ENCODE results near the gene PCID2.
"Not testable (repeated sequence)": the region's sequence is repeated elsewhere in the genome, so short reads cannot be mapped to it uniquely, and the experiment has no call there.

Gene PCID2

GRCh38 chr13:113208421-113209335 is at the start of gene PCID2:
Gene PCID2 (minus strand): TSS chr13:113208669. CDS start chr13:113208634, 35 bp downstream.
- DNase-seq = peak; percentile 85

- not testable (repeated sequence) for DNase-seq
Measured at GRCh38 chr13:113257908-113258307, 49.4 kb upstream of the PCID2 start.

DNA sequence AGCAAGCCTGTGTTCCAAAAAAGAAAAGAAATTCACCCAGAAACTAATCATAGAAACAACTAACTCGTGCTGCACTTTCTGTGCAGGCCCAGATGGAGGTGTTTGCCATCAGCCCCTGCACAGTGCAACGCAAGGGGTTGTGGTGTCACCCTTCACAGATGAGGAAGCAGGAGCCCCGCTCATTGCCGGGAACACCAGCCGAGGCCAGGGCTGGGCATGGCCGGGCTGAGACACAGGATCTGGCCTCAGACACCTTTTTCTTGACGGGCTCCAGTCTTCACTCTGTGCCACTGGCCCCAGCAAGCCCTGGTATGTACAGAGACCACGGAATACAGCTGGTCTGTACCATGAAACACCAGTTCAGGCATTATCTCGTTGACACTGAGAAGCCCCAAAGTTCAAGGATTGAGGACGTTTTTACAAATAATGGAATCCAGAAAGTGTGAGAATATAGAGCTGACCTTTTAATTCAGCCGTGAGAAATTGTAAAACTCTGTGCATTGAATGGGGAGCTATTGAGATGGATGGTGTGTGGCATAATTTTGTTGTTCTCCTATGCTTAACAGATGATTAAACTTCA is 44.1 kb upstream of the PCID2 start:
- no peak for DNase-seq

DNA sequence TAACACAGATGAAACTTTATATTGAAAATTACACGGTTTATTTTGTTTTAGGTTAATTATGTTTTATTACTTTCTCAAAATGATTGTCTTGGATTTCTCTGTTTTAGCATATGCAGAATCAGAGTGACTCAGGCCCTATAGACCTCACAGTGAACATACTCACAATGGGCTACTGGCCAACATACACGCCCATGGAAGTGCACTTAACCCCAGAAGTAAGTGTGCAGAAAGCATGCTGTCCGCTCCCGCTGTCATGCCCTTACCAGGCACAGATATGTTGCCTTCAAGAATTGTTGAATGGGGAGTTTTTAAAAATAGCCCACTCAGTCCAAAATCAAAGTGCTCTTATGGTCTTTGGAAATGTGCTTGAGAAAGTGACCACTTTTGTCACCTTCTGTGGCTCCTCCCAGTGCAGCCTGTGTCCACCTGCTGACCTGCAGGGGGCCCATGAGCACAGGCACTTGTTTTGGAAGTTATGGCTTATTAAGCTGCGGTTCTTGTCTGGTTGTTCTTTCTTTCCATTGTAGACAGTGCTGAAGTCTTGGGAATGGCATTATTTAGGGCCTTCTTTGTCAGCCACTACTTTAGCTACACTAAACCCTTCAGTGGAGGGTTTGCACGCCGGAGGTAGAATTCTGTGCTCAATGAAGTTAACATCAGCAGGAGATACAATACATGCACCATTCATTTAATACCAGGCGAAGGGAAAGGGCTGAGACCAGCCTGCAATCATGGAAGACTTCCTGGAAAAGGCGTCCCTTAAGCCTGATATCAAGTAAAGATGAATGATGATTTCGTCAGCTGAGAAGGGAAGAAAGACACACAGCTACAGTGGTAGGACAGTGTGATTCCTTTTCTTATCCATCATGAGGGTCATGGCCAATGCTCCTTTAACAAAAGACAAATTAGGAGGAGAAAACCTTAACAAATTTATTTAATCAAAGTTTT is 37.7 kb upstream of the PCID2 start:
- DNase-seq = no peak

DNA sequence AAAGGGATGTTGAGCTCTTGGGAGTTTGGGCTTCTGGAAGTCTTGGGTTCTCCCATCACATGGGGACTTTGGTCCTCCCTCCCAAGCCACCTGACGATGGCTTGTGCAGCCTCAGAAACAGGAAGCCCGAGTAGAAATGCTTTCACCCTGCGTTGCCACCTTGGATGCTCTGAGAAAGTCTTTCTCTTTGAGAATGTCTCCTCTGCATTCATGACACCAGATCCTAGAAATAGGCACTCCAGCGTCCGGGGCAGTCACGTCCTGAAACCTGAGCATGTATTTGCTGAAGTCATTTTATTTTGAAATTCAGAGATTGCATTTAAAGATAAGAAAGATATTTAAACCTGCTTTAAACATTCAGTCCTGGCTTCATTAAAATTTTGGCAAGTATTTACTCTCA is 35.4 kb upstream of the PCID2 start:
- no peak for DNase-seq

GRCh38 chr13:113241623-113242022 is 33.2 kb upstream of the PCID2 start:
- not testable (repeated sequence) for DNase-seq

DNA sequence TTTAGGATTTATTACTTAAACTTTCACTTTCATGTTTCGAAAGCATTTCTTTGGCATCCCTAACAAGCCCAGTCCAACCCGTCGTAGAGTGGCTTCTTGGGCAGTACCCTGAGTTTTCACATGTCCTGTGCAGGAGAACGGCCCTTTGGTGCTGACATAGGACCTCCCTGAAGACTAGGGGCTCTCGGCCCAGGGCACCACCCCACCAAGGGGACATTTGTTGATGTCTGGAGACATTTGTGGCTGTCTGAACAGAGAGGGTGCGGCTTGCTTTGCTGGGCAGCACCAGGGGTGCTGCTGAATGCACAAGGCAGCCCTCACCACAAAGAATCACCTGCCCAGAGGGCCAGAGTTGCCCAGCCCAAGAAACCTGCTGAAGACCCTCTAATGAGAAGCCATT is 31.5 kb upstream of the PCID2 start:
- no peak for DNase-seq

DNA sequence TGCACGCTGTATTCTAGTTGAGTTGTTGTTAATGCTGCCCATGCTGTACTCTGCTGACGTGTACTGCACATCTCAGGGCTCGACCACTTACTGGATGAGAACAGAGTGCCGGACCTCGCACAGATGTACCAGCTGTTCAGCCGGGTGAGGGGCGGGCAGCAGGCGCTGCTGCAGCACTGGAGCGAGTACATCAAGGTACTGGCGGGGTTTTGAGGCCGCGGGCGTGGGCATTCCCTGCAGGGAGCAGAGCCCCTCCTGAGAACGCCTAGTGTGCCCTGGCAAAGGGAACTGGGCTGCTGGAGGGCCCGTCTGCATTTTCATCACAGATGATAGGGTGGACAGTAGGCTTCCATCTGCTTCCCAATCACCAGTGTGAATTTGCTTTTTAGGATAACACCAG is 30.9 kb upstream of the PCID2 start:
- DNase-seq = no peak

DNA sequence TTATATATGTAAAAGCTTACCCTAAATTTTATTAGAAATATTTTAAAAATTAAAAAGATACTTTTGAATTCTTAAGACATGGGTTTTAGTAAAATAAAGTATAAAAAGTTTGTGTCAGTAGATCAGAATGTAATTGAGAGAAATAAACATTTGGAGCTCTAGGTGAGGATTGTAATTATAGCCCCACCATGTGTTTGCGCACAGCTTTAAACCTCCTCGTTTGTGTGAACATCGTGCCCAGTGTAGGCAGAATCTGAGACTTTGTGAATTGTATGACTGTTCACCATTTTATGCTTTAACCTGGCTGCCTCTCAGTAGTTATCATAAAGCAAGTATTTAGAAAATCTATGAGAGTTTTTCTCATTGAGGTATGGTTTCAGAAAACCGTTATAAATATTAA is 30.1 kb upstream of the PCID2 start:
- no peak for DNase-seq

DNA sequence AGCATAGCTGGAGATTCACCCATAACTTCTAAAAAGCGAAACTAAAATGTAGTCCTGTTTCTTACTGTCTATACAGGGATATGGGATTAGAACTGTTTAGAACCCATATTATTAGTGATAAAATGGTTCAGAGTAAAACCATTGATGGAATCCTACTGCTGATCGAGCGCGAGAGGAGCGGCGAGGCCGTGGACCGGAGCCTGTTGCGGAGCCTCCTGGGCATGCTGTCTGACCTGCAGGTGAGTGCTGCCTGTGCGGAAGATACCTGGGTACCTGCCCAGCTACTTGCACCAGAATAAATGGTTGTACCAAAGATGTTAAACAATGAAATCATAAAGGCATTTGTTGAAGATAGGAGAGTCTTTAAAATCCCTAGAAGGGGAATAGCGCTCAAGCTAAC is 24.6 kb upstream of the PCID2 start:
- no peak for DNase-seq

GRCh38 chr13:113232208-113233003 is 23.9 kb upstream of the PCID2 start:
- no peak for DNase-seq

GRCh38 chr13:113231306-113232207 is 23.1 kb upstream of the PCID2 start:
- peak; percentile 37 to 43 for DNase-seq

DNA sequence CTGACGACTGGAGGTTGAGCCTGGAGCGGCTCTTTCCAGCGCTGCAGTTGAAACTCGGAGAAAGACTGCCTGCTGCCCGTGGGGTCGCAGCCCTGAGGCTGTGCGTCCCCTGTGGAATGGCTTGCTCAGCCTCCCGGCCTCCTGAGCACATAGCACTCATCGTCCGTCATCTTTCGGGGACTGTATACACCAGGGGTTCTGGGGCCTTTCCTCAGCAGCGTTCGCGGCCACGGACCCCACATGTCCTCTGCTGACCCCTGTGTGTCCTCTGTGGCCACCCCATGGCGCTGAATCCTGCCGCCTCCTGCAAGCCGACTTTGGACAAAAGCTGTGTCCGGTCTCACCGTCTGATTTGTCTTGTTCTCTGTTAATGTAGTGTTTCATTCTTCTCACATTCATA is 21.3 kb upstream of the PCID2 start:
- no peak for DNase-seq

- no peak for DNase-seq
Measured at GRCh38 chr13:113229161-113229560, 20.7 kb upstream of the PCID2 start.

DNA sequence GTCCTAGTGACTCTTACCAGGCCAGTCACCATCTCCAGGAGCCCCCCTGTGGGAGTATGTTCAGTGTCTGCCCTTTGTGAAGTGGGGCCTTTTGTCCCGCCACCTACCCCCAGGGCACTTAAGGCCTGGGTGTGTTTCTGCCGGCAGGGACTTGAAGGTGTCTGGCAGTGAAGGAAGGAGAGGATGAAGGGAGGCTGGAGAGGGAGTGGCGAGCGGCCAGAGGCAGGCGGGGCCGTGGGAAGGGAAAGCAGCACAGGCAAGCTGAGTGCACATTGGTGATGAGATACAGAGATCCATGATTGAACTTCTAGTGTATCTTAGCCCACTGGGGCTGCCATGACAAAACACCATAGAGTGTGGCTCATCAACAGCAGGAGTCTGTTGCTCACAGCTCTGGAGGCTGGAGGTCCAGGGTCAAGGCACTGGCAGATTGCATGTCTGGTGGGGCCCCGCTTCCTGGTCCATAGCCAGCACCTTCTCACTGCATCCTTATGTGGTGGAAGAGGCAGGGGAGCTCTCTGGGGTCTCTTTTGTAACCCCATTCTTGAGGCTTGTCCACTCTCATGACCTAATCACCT is 18.5 kb upstream of the PCID2 start:
- DNase-seq = no peak

- no peak for DNase-seq
Measured at GRCh38 chr13:113225515-113225914, 17.0 kb upstream of the PCID2 start.

GRCh38 chr13:113224486-113224885 is 16.0 kb upstream of the PCID2 start:
- DNase-seq = no peak

DNA sequence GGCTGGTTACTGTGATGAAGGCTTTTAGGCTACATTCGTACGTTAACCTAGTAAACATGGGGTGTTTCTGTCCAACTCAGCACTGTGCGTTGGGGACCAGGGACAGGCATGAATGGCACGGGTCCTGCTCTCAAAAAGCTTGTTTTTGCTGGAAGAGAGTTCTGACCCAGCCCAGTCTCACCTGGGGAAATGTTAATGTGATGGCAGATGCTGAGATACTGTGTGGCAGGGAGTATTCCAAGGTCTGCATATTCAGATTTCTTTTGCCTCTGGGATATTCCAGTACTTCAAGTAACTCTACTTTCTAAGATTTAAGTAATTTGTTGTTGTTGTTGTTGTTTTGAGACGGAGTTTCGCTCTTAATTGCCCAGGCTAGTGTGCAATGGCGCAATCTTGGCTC is 14.6 kb upstream of the PCID2 start:
- no peak for DNase-seq

DNA sequence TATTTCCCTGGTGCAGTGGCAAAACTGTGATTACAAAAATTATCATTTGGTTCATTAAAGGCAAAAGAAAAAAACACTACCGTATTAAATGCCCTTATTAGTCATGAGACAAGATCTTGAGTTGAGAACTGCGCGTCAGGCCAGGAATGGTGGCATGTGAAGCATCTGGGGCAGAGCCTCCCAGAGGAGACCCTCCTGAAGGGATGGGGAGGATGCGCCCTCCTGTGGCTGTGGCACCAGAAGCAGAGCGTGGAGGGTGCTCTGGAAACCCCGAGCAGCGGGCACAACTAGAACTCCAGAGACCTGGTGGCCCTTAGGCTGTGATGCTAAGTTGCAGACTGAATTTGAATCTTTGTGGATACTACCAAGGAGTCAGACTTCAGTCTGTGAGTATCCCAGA is 12.4 kb upstream of the PCID2 start:
- DNase-seq = peak in 1 of 2 experiments; percentile 11

DNA sequence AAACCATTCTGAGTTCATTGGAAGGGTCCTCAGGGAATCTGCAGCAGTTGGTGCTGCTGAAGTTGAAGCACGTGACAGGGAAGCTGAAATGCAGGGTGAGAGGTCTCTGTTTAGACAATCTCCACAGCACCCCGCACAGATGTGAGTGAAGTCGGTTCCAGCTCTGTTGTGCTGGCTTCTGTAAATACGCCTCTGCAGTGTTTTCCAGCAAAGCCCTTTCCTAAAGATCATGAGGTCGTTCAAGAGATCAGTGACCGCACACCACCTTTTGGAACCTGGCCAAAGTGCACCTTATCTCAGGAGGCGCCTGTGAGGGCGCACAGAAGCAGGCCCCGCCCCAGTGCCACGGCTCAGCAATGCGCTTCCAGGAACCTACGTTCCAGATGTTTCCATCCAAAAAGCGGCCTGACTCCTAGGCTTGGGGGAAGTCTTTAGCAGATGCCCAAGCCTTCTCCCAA is 11.7 kb upstream of the PCID2 start:
- DNase-seq = no peak

Measured in activated CD4-positive, alpha-beta T cell treated with anti-CD3 and anti-CD28 coated beads, Interleukin-2, amount 50 U/mL, for 4 hours (primary cell).